GM19468 (cell line): ENCODE measurements around the gene KRT8.

ENCODE experiments used
- ATAC-seq: cut with Tn5 transposase; IDR thresholded peaks from one replicate; pipeline ENCODE4 v1.9.1; 2021; ENCODE audit warnings: mild to moderate bottlenecking, moderate library complexity, moderate number of reproducible peaks; ENCODE audit not compliant: unreplicated experiment; ENCODE audit errors: extremely low read depth

KRT8 gene

GRCh38 chr12:52878507-52879393 lies 26.1 kb downstream of the KRT8 start:
- no peak for ATAC-seq

- no peak for ATAC-seq
These were observed 27.6 kb downstream of the KRT8 start for GRCh38 chr12:52877242-52877641.

GRCh38 chr12:52876372-52876771 lies 28.5 kb downstream of the KRT8 start:
- ATAC-seq = no peak

- no peak for ATAC-seq
These were observed 30.1 kb downstream of the KRT8 start for GRCh38 chr12:52874573-52875435.

GRCh38 chr12:52873832-52874572 lies 30.9 kb downstream of the KRT8 start:
- ATAC-seq = no peak

- ATAC-seq = no peak
These were observed 31.4 kb downstream of the KRT8 start for GRCh38 chr12:52873513-52873831.

- ATAC-seq = no peak
These were observed 32.1 kb downstream of the KRT8 start for GRCh38 chr12:52872644-52873389.

- ATAC-seq = no peak
These were observed 33.4 kb downstream of the KRT8 start for GRCh38 chr12:52871291-52872039.

- no peak for ATAC-seq
These were observed 34.2 kb downstream of the KRT8 start for GRCh38 chr12:52870361-52871290.

- no peak for ATAC-seq
These were observed 37.2 kb downstream of the KRT8 start for GRCh38 chr12:52867642-52868041.

- no peak for ATAC-seq
These were observed 37.7 kb downstream of the KRT8 start for GRCh38 chr12:52867152-52867551.

- ATAC-seq = no peak
These were observed 39.6 kb downstream of the KRT8 start for GRCh38 chr12:52865090-52865944.

GRCh38 chr12:52862023-52862422 lies 42.9 kb downstream of the KRT8 start:
- ATAC-seq = no peak

GRCh38 chr12:52861511-52861910 lies 43.4 kb downstream of the KRT8 start:
- no peak for ATAC-seq

GRCh38 chr12:52860102-52860823 lies 44.6 kb downstream of the KRT8 start:
- no peak for ATAC-seq

GRCh38 chr12:52857500-52857899 lies 47.4 kb downstream of the KRT8 start:
- ATAC-seq = no peak

- no peak for ATAC-seq
These were observed 48.1 kb downstream of the KRT8 start for GRCh38 chr12:52856787-52857186.
